Esophagus (tissue), 2 donors: Measurements from ENCODE around the gene DYSF. TPM values are rescaled to one million over a fixed set of nuclear protein-coding genes. Genes with fewer than 3 reads are reported as not detected.

Source experiments
- H3K27ac ChIP-seq, 2 donors: one replicate each; pipeline ENCODE4 v1.5.1; 2013; ENCODE audit warnings: low read depth in 2 of 2, mild to moderate bottlenecking in 2 of 2, inconsistent platforms in 1 of 2, low read length in 1 of 2, moderate library complexity in 1 of 2
- H3K27me3 ChIP-seq, 2 donors: one replicate each; pipeline ENCODE4 v1.6.1; 2013; ENCODE audit warnings: low read length in 2 of 2, control low read depth in 1 of 2, mild to moderate bottlenecking in 1 of 2; ENCODE audit not compliant: insufficient read depth in 2 of 2, control insufficient read depth in 1 of 2
- H3K36me3 ChIP-seq, 2 donors: one replicate each; pipeline ENCODE4 v1.6.1; 2013; ENCODE audit warnings: low read length in 1 of 2; ENCODE audit not compliant: control insufficient read depth in 2 of 2, insufficient read depth in 2 of 2
- H3K4me1 ChIP-seq, 2 donors: one replicate each; pipeline ENCODE4 v1.6.1; 2013; ENCODE audit warnings: low read length in 1 of 2; ENCODE audit not compliant: control insufficient read depth in 2 of 2, insufficient read depth in 2 of 2
- H3K4me3 ChIP-seq, 2 donors: one replicate each; pipeline ENCODE4 v1.5.1; 2013; ENCODE audit warnings: low read length in 2 of 2, mild to moderate bottlenecking in 2 of 2, low read depth in 1 of 2, moderate library complexity in 1 of 2
- H3K9me3 ChIP-seq, 2 donors: one replicate each; pipeline ENCODE4 v1.6.1; 2013; ENCODE audit warnings: mild to moderate bottlenecking in 2 of 2, low read depth in 1 of 2, low read length in 1 of 2, moderate library complexity in 1 of 2; ENCODE audit not compliant: control insufficient read depth in 2 of 2, insufficient read depth in 1 of 2
- WGBS, 2 donors: extraction: QIAGEN DNeasy Blood & Tissue Kit; methylation state at CpG; one replicate each; pipeline ENCODE4 v1.1.7; 2013; 5-methylcytosine and 5-hydroxymethylcytosine counted together
- polyA plus RNA-seq, 2 donors: library from polyadenylated mRNA; stranded (reverse); fragments of 200-250 nt; gene quantifications; one replicate each; pipeline ENCODE4 v1.2.3, GENCODE V29; 2013
- donor health status: healthy with polysubstance abuse.
- donor health status: Bipolar disorder and iron deficiency.

Gene DYSF
- polyA plus RNA-seq, 2 donors = 1.8 to 2.6 TPM

DNA sequence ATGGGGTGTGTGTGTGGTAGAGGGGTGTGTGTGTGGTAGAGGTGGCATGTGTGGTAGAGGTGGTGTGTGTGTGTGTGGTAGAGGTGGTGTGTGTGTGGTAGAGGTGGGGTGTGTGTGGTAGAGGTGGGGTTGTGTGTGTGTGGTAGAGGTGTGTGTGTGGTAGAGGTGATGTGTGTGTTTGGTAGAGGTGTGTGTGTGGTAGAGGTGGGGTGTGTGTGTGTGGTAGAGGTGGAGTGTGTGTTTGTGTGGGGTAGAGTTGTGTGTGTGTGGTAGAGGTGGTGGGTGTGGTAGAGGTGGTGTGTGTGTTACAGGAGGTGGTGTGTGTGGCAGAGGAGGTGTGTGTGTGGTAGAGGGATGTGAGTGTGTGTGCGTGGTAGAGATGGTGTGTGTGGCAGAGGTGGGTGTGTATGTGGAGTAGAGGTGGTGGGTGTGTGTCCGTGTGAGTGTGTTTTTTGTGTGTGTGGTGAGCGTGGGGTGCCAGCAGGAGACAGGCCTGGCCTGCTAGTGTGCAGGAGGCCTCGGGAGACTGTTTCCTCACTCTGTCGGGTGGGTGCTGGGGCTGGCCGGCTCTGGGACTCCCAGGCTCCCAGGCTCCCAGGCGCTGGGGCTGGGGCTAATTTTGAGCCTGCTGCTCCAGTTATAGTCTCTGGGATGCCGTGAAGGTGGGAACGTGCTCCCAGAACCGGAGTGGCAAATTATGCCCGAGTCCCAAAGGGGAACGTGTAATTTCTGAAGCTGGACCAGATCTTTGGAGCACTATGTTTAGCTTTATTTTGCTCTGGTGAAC, 165.2 kb downstream of the DYSF start:
- Histone ChIP-seq H3K9me3 (no peaks in the 10 kb centered on the region), H3K4me1 (peaks cover 0 to 2% of the 10 kb centered on the region in 2 donors), H3K36me3 (no peaks in the 10 kb centered on the region), H3K4me3 (no peak overlapping the region), H3K27ac (no peak overlapping the region), H3K27me3 (no peaks in the 10 kb centered on the region)
- WGBS, 2 donors = 65 to 66% methylated on average over 12 of the region's 12 CpGs

DNA sequence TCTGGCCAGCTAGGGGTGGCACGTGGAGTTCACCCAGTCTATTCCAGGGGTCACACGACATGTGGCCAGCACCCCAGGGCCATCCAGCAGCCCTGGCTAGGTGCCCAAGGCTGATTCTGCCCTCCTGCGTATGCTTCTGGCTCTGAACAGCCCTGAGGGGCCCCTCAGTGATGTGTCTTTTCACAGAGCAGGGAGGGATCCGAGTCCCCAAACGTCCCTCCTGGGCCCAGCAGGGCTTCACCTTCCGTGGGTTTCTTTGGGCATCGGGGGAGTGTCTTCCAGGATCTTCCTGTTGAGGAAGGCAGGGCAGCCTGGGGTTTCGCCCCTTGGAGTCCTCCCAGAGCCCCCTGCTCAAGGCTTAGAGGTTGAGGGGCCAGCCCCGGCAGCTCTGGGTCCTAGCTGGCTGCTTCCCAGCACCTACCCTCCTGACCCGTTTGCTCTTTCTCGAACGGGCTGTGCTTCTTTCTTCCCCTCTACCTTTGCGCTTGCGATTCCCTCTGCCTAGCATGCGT, 165.9 kb downstream of the DYSF start:
- Histone ChIP-seq H3K9me3 (no peaks in the 10 kb centered on the region), H3K27me3 (no peaks in the 10 kb centered on the region), H3K4me3 (no peak overlapping the region), H3K36me3 (no peaks in the 10 kb centered on the region), H3K27ac (no peak overlapping the region), H3K4me1 (peaks cover 0 to 2% of the 10 kb centered on the region in 2 donors)
- 68 to 72% methylated on average over 15 of the region's 15 CpGs for WGBS, 2 donors

DNA sequence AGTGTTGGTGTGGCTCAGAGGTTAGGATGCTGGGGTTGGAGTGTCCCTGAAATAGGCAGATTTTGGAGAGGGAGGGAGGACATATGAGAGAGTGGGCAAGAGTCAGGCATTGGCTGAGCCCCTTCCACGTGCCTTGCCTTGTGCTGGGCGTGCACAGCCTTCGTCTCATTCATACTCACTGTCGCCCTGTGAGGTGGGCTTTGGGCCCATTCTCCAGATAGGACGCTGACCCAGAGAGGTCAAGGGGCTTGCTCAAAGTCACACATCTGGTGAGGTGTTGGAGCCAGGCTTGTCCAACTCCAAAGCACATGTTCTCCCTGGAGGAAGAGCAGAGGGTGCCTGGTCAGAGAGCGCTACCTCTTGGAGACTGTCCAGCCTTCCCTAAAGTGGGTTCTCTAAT, 166.8 kb downstream of the DYSF start:
- Histone ChIP-seq H3K27ac (no peak overlapping the region), H3K9me3 (no peaks in the 10 kb centered on the region), H3K27me3 (no peaks in the 10 kb centered on the region), H3K4me1 (peaks cover 0 to under 1% of the 10 kb centered on the region in 2 donors), H3K4me3 (no peak overlapping the region), H3K36me3 (no peaks in the 10 kb centered on the region)
- 87 to 89% methylated on average over 6 of the region's 6 CpGs for WGBS, 2 donors

DNA sequence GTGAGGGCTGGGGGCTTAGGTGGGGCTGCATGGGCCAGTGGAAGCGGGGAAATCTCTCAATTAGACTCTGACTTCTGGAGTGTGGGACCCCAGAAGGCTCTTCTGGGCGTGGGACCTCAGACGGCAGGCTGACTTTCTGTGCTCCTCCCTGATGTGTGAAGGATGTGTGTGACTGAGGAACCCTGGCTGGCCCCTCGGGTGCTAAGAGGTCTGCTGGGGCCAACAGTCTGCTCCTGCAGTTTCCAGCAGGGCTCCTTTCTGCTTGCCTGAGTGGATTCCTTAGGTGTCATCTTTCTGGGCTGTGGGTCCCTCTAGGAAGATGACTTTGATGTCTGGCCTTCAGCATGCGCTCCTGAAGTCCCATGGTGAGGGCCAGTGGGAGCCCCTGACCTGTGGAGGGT, 167.5 kb downstream of the DYSF start:
- no peak overlapping the region for H3K4me3 ChIP-seq
- 72 to 84% methylated on average over 5 of the region's 5 CpGs for WGBS, 2 donors
- no peaks in the 10 kb centered on the region for H3K27me3 ChIP-seq
- H3K36me3 ChIP-seq = no peaks in the 10 kb centered on the region
- H3K9me3 ChIP-seq = no peaks in the 10 kb centered on the region
- H3K4me1 ChIP-seq = no peaks in the 10 kb centered on the region
- no peak overlapping the region for H3K27ac ChIP-seq

DNA sequence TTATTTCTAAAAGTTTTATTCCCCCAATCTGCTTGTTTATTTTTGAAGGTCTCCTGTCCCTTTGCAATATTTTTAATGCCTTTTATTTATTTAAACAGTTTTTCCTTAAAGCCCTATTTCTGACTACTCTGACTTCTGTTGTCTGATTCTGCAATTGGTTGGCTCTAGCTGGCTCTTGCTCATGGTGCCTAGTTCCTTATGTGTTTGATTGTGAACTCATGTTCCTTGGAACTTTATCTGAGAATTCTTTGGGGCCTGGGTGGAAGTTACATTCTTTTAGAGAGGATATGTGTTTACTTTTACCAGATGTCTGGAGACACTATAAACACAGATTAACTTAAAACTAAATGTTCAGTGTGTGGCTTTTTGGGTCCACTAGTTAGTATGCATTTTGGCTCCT, 175.9 kb downstream of the DYSF start:
- no peak overlapping the region for H3K4me3 ChIP-seq
- H3K9me3 ChIP-seq = no peaks in the 10 kb centered on the region
- H3K36me3 ChIP-seq = no peaks in the 10 kb centered on the region
- no peaks in the 10 kb centered on the region for H3K27me3 ChIP-seq
- H3K4me1 ChIP-seq = no peaks in the 10 kb centered on the region
- no peak overlapping the region for H3K27ac ChIP-seq

DNA sequence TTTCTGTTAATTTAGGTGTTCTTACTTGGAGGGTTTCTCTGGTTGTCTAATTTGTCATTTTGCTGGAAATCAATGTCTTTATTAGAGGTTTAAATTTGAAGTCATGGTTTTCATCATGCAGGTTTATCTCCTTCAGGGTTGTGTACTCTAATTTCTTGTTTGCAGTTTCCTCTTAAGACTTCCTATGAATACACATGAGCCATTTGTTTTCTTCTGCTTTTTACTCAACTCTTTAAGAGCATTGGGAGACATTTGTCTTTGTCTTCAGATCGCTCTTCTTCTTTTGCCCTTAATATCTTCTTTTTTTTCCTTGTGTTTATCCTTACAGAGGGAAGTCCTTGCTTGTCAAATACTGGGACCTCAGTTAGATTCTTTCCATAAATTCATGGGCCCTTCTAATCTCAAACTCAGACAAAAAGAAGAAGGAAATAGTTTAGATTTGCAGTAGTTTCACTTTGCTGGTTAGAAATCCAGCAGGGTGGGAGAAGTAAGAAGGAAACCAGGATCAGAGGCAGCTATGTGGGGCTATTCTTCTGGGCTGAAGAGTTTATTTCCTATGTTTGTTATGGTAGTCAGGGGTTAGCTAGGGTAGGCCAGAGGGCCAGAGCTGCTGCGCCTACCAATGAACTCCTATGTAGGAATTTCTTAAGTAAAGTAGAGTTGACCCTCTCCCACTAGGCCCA, 176.6 kb downstream of the DYSF start:
- no peaks in the 10 kb centered on the region for H3K4me1 ChIP-seq
- H3K27me3 ChIP-seq = no peaks in the 10 kb centered on the region
- WGBS, 2 donors = 88 to 91% methylated on average over 2 of the region's 2 CpGs
- no peaks in the 10 kb centered on the region for H3K36me3 ChIP-seq
- no peak overlapping the region for H3K27ac ChIP-seq
- no peaks in the 10 kb centered on the region for H3K9me3 ChIP-seq
- H3K4me3 ChIP-seq = no peak overlapping the region

DNA sequence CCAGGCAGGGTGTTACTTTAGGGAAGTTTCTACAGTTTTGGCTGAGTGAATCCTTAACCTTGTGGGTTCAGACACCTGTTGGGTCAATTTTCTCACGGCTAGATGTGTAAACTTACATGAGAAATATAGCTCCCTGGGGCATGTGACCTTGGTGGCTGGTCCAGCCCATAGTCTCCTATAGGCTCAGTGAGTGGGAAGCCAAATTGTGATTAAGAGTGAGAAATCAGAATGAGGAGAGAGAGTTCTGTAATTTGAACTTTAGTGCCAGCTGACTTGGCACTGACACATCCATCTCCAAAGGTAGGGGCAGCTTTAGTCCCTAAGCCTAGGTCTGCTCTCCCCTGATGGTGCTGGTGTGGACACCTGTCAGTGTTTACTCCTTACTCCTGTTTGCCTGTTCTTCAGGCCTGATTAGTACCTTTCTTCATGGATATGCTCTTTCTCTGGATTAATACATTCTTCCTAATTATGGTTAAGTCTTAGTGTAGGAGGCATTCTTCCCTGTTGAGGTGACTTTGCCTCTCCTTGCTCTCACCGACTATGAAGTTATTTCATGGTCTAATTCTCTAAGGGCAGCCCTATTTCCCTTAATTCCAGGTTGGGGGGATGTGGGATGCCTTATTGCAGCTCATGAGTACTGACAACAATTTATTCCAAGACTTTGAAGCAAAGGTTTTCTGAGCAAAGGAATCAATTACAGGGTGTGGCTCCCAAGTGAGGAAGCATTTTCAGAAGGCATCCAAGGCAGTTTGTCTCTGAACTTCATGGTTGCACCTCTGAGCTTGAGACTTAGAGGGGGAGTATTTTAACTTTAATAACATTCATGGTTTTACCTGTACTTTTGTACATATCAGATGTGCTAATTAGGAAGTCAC, 177.3 kb downstream of the DYSF start:
- H3K36me3 ChIP-seq = no peaks in the 10 kb centered on the region
- no peak overlapping the region for H3K4me3 ChIP-seq
- no peaks in the 10 kb centered on the region for H3K27me3 ChIP-seq
- H3K4me1 ChIP-seq = no peaks in the 10 kb centered on the region
- no peak overlapping the region for H3K27ac ChIP-seq
- H3K9me3 ChIP-seq = no peaks in the 10 kb centered on the region
- WGBS, 2 donors = 63 to 74% methylated on average over 2 of the region's 2 CpGs

DNA sequence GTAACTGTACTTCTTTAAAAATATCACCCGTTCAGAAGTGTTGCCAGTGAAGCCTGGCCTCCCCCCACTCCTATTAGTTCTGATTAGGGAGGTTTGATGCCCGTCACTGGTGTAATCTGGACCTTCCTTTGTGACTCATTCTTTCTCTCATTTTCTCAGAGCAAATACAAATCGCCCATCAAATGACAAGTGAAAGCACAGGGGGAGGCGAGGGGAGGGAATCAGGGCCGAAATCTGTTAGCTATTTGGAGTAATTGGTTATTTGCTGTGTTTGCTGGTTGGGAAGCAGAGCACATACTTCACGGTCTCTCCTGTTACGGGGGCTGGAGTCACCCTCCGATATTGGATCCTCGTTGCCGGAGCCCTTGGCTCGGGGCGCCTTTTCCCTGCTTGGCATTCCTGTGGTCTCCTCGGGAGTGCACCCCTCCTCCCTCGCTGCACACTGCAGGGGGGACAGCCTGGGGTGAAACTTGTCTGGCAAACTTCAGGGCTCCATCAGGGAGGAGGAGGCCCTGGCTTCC, 178.1 kb downstream of the DYSF start:
- Histone ChIP-seq H3K4me1 (no peaks in the 10 kb centered on the region), H3K9me3 (no peaks in the 10 kb centered on the region), H3K4me3 (no peak overlapping the region), H3K27me3 (no peaks in the 10 kb centered on the region), H3K27ac (no peak overlapping the region), H3K36me3 (no peaks in the 10 kb centered on the region)
- 68 to 77% methylated on average over 14 of the region's 14 CpGs for WGBS, 2 donors

DNA sequence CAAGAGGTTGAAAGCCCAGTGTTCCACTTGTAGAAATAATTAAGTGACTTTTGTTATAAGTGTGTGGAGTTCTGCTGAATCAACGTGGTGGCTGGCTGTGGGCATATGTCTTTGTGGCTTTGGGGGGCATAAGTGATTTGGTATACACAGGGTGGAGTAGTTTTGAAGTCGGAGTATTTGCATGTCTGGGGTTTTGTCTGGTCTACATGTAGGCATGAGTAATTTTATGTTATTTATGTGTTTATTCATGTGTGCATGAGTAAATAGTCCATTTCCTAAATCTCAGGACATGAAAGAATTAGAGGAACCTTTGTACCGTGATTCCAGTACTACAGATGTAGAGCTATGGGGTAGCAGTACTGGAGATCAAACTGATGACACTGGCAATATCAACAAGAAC, 179.7 kb downstream of the DYSF start:
- Histone ChIP-seq H3K4me1 (no peaks in the 10 kb centered on the region), H3K27ac (no peak overlapping the region), H3K4me3 (no peak overlapping the region), H3K27me3 (no peaks in the 10 kb centered on the region), H3K9me3 (no peaks in the 10 kb centered on the region), H3K36me3 (no peaks in the 10 kb centered on the region)
- WGBS, 2 donors = 84 to 89% methylated on average over 3 of the region's 3 CpGs
